HG03439 (cell line): ENCODE data around the gene TARS1.
"Not testable (repeated sequence)": the region's sequence is repeated elsewhere in the genome, so short reads cannot be mapped to it uniquely, and the experiment has no call there.

ENCODE experiments used
- ATAC-seq: cut with Tn5 transposase; IDR thresholded peaks from one replicate; pipeline ENCODE4 v1.9.1; 2021; ENCODE audit warnings: mild to moderate bottlenecking, moderate library complexity; ENCODE audit not compliant: unreplicated experiment

TARS1 gene

GRCh38 chr5:33482335-33482734, 41.6 kb downstream of the TARS1 start:
- no peak for ATAC-seq

GRCh38 chr5:33487236-33487635, 46.5 kb downstream of the TARS1 start:
- no peak for ATAC-seq

DNA sequence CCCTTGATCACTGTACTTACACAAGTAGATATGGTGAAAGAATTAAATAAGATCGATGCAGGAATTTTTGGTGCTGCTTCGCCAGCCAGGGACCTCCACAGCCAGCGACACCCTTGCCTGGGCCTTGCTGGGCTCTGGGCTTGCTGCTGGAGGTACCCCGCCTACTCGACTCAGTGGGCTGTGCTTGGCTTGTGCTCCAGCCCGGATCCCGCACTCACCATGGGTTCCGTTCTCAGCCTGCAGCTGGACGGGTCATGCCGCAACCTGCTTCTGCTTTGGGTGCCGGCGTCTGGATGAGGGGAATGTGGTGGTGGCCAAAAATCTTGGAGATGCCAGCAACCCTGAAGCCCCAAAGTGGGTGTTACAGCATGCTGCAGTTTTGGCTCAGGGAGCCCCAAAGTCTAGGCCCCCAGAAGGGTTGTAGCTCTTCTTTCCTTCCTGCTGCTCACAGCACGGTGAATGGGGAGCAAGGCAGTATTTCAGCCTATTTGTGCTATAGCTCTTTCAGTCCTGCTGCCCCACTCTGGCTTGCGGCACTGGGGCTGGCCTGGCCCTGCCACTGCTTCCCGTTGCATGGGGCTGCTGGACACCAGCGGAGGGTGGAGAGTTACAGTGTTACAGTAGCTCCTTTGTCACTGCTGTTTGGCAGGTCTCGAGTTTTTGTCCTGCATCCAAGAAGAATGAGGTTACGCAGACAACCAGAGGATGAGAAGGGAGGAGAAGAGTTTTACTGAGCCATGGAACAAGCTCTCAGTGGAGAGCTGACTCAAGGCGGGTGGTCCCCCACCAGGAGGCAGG, 48.0 kb downstream of the TARS1 start:
- no peak for ATAC-seq

- no peak for ATAC-seq
Measured at GRCh38 chr5:33489481-33490067, 48.8 kb downstream of the TARS1 start.

DNA sequence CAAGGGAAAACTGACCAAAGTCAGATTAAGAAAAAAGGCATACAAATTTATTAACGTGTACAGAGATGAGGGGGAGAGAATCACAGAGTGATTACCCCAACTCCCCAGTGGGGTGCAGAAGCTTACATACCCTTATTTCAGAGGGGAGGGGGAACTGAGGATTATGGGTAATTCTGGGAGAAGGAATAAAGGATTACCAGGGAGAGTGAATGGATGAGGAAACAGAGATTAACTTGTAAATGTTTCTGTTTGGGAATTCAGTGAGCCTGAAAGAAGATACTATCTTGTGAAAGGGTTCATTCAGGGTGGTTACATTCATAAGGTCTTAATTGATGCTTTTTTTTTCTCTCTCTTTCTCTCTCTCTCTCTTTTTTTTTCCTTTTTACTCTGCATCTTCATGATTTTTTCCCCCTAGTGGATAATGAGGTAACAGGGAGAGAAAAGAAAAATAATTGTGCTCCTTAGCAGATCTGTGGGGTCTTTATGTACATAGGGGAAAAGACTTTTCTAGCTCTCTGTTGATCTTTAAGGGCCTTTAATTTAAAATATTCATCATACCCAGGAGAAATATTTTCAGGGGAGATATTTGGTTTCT, 49.4 kb downstream of the TARS1 start:
- no peak for ATAC-seq

DNA sequence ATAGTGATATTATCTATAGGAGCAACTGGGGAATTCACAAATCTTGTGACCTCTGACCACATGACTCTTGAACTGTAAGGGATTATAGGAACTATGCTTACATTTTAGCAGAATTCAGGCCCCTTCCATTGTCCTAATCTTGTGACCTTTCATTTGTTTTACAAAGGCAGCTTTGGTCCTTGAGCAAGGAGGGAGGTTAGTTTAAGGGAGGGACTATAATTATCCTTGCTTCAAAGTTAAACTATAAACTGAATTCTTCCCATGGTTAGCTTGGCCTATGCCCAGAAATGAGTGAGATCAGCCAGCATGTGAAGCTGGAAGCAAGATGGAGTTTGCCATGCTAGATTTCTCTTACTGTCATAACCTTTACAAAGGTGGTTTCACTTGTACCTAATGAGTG, 51.2 kb downstream of the TARS1 start:
- ATAC-seq: no peak

DNA sequence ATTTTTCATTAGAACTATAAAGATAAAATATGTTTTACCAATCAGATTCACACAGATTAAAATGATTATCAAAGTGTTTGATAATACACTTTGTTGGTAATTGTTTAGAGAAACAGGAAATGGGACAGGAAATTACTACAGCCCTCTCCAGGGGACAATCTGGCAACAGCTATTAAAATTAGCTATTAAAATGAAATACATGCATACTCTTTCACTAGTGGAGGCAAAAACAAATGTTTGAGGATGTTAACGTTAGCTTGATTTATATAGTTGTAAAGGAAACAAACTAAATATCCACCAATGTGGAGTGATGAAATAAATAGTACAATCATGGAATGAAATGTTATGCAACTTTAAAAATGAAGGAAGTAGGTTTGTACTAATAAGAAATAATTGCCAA, 53.7 kb downstream of the TARS1 start:
- no peak for ATAC-seq

GRCh38 chr5:33501260-33501659, 60.5 kb downstream of the TARS1 start:
- no peak for ATAC-seq

DNA sequence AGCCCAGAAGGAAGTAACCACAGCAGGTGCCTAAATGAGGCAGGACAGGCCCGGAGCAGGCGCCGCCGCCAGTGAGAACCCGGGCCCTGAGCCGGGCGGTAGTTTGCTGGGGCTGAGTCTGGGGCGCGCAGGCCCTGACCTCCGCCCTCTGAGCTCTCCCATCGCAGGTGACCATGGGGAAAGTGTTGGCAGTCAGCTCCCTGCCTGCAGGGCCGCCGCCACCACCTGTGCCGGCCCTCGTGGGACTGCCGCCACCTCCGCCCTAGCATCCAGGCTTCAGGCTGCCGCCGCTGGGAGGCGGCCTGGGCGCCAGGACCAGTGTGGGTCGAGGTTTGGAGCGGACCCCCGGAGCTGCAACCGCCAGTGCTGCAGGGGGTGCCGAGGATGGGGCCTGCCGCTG, 61.1 kb downstream of the TARS1 start:
- no peak for ATAC-seq

DNA sequence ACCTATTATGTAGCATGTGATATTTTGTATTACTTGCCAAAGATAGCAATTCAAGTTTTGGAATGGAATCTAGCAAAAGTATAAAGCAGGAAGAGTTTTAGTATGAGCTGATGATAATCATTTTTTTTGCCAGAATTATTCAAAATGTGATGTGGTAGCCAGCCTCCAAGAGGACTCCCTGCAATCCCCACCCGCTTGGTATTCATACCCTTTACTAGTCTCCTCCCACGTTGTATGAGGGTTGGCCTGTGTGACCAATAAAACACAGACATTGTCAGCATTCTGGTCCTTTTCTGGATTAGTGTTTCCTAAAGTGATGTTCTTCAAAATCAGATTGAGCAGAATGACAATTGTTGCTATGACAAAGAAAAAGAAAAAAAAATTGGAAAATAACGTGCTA, 63.8 kb downstream of the TARS1 start:
- ATAC-seq: no peak

- ATAC-seq: no peak
Measured at GRCh38 chr5:33507426-33507825, 66.7 kb downstream of the TARS1 start.

DNA sequence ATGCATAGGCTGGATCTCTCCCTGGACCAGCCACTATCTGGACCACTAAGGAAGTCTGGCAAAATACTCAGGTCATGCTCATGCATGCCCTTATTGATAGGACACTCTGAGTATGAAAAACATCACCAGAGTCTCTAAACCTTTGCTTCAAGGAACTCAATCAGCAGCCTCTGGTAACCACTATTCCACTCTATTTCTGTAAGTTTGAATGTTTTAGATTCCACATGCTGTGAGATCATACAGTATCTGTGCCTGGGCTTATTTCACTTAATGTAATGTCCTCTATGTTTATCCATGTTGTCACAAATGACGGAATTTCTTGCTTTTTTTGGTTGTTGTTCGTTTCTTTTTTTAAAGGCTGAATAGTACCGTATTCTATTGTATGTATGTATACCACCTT, 68.3 kb downstream of the TARS1 start:
- ATAC-seq: no peak

GRCh38 chr5:33513462-33514185, 72.9 kb downstream of the TARS1 start:
- ATAC-seq: no peak

DNA sequence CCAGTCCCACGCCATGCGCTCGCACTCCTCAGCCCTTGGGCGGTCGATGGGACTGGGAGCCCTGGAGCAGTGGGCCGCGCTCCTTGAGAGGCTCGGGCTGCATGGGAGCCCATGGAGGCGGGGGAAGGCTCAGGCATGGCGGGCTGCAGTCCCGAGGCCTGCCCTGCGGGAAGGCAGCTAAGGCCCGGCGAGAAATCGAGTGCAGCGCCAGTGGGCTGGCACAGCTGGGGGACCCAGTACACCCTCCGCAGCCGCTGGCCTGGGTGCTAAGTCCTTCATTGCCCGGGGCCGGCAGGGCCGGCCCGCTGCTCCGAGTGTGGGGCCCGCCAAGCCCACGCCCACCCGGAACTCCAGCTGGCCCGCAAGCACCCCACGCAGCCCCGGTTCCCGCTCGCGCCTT, 74.6 kb downstream of the TARS1 start:
- ATAC-seq: not testable (repeated sequence)

- ATAC-seq: no peak
Measured at GRCh38 chr5:33516421-33516820, 75.7 kb downstream of the TARS1 start.
